GM19372 (cell line): ENCODE results near the gene MRGPRX2.

Experiments used
- ATAC-seq: cut with Tn5 transposase; IDR thresholded peaks from one replicate; pipeline ENCODE4 v1.9.1; 2021; ENCODE audit warnings: mild to moderate bottlenecking, low read depth, moderate library complexity; ENCODE audit not compliant: unreplicated experiment

MRGPRX2 gene

DNA sequence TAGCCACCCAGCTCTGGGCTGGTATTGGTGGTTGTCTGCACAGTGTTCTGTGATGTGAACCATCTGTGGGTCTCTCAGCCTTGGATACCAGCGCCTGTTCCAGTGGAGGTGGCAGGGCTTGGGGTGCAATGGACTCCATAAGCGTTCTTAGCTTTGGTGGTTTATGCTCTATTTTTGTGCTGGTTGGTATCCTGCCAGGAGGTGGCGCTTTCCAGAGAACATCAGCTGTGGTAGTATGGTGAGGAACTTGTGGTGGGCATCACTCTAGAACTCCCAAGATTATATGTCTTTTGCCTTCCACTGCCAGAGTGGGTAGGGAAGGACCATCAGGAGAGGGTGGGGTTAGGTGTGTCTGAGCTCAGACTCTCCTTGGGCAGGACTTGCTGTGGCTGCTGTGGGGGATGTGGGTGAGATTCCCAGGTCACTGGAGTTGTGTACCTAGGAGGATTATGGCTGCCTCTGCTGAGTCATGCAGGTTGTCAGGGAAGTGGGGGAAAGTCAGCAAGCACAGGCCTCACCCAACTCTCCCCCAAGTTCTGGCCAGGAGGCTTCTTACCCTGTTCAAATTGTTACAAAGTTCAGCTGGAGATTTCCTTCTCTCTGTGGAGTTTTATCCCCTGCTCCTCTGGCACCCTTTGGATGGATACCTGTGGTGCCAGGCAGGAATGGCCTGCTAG, 47.2 kb downstream of the MRGPRX2 start:
- no peak for ATAC-seq

DNA sequence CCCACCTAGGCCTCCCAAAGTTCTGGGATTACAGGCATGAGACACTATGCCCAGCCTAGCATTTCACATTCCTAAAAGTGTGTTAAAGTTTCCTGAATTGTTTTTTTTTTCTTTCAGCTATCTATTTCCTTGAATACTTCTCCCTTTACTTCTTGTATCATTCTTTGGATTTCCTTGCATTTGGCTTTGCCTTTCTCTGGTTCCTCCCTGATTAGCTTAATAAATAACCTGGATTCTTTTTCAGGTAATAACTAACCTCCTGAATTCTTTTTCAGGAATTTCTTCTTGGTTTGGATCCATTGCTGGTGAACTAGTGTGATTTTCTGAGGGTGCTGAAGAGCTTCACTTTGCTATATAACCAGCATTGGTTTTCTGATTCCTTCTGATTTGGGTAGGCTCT, 47.9 kb downstream of the MRGPRX2 start:
- ATAC-seq = no peak
